ENCODE data around the gene GDAP1L1.

DNA sequence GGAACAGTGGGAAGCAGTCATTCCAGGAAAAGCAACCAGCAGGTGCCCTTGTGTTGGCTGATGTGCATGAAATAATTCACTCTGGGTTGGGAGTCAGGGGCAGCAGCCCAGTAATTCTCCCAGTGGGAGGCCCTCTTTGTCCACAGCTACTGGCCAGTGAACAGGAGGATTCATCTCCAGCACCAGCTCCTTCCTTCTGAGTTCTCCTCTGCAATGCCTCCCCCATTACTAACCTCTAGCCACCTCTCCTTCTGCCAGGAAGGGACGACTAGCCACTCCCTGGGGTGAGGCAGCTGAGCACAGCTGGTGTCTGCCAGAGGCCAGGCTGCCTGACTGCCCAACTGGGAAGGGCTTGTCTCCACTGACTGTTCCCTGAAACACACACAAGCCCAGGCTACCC, 77.2 kb downstream of the GDAP1L1 start:
- no peak for TF ChIP-seq EZH2 (IDR thresholded peaks at IDR 0.05; ENCODE audit: borderline replicate concordance, low read depth, low read length, poor library complexity, severe bottlenecking)
- TF ChIP-seq, protein P1, sequence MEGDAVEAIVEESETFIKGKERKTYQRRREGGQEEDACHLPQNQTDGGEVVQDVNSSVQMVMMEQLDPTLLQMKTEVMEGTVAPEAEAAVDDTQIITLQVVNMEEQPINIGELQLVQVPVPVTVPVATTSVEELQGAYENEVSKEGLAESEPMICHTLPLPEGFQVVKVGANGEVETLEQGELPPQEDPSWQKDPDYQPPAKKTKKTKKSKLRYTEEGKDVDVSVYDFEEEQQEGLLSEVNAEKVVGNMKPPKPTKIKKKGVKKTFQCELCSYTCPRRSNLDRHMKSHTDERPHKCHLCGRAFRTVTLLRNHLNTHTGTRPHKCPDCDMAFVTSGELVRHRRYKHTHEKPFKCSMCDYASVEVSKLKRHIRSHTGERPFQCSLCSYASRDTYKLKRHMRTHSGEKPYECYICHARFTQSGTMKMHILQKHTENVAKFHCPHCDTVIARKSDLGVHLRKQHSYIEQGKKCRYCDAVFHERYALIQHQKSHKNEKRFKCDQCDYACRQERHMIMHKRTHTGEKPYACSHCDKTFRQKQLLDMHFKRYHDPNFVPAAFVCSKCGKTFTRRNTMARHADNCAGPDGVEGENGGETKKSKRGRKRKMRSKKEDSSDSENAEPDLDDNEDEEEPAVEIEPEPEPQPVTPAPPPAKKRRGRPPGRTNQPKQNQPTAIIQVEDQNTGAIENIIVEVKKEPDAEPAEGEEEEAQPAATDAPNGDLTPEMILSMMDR (conservative IDR thresholded peaks at IDR 0.05; ENCODE audit: low read depth, low read length) = no peak

Measured in A673 (cell line).